H9 (cell line): ENCODE results near the gene ST6GALNAC6. TPM values are rescaled to one million over a fixed set of nuclear protein-coding genes. Genes with fewer than 3 reads are reported as not detected.
A peak's percentile ranks its signal among the peaks of the same experiment; 100 is the strongest.

Experiments
- DNase-seq: peaks from one replicate; pipeline ENCODE4 v3.0.0-alpha.2; 2017
- H2AFZ ChIP-seq: one replicate; pipeline ENCODE4 v1.6.1; 2013; ENCODE audit warnings: mild to moderate bottlenecking, low read length, control low read depth, moderate library complexity
- H2AK5ac ChIP-seq: 2 replicates; pipeline ENCODE4 v1.6.1; 2013; ENCODE audit warnings: low read length, control low read depth, mixed read lengths; ENCODE audit not compliant: insufficient read length
- H2BK120ac ChIP-seq: one replicate; pipeline ENCODE4 v1.6.1; 2013; ENCODE audit warnings: low read depth, mild to moderate bottlenecking, low read length, control low read depth, inconsistent platforms; ENCODE audit not compliant: poor library complexity, severe bottlenecking
- H2BK12ac ChIP-seq: 2 replicates; pipeline ENCODE4 v1.6.1; 2013; ENCODE audit warnings: low read length, control low read depth, mixed read lengths, low read depth; ENCODE audit not compliant: insufficient read length
- H2BK15ac ChIP-seq: 2 replicates; pipeline ENCODE4 v1.6.1; 2013; ENCODE audit warnings: low read depth, low read length, control low read depth
- H2BK20ac ChIP-seq: one replicate; pipeline ENCODE4 v1.6.1; 2013; ENCODE audit warnings: low read depth, mild to moderate bottlenecking, low read length, control low read depth, inconsistent platforms; ENCODE audit not compliant: poor library complexity, severe bottlenecking
- H2BK5ac ChIP-seq: 2 replicates; pipeline ENCODE4 v1.6.1; 2013; ENCODE audit warnings: low read length, control low read depth, mixed read lengths; ENCODE audit not compliant: insufficient read length
- H3K14ac ChIP-seq: 2 replicates; pipeline ENCODE4 v1.6.1; 2013; ENCODE audit warnings: low read length, control low read depth; ENCODE audit not compliant: insufficient read depth
- H3K18ac ChIP-seq: 2 replicates; pipeline ENCODE4 v1.6.1; 2013; ENCODE audit warnings: low read depth, mild to moderate bottlenecking, mixed read lengths, low read length, control low read depth; ENCODE audit not compliant: insufficient read length
- H3K23ac ChIP-seq: 2 replicates; pipeline ENCODE4 v1.6.1; 2013; ENCODE audit warnings: low read length, control low read depth, mixed read lengths, low read depth; ENCODE audit not compliant: insufficient read length
- H3K23me2 ChIP-seq: 2 replicates; pipeline ENCODE4 v1.6.1; 2013; ENCODE audit warnings: low read depth, mild to moderate bottlenecking, mixed read lengths, low read length, control low read depth; ENCODE audit not compliant: insufficient read length, poor library complexity, severe bottlenecking
- H3K27ac ChIP-seq: 2 replicates; pipeline ENCODE4 v1.5.1; 2013; ENCODE audit warnings: low read length, control low read depth, mixed read lengths, low read depth; ENCODE audit not compliant: insufficient read length
- H3K27me3 ChIP-seq: 2 replicates; pipeline ENCODE4 v1.6.1; 2013; ENCODE audit warnings: low read length, control low read depth, inconsistent platforms; ENCODE audit not compliant: insufficient read depth
- H3K4ac ChIP-seq: 2 replicates; pipeline ENCODE4 v1.6.1; 2013; ENCODE audit warnings: low read depth, mild to moderate bottlenecking, control low read depth, inconsistent platforms, low read length, moderate library complexity
- H3K4me1 ChIP-seq: 2 replicates; pipeline ENCODE4 v1.6.1; 2013; ENCODE audit warnings: low read length, control low read depth, inconsistent platforms; ENCODE audit not compliant: insufficient read depth
- H3K4me2 ChIP-seq: 2 replicates; pipeline ENCODE4 v1.6.1; 2013; ENCODE audit warnings: low read length, control low read depth, mixed read lengths; ENCODE audit not compliant: insufficient read length, insufficient read depth
- H3K56ac ChIP-seq: 2 replicates; pipeline ENCODE4 v1.6.1; 2013; ENCODE audit warnings: low read depth, mild to moderate bottlenecking, mixed read lengths, low read length, control low read depth; ENCODE audit not compliant: insufficient read length
- H3K79me1 ChIP-seq: 2 replicates; pipeline ENCODE4 v1.6.1; 2013; ENCODE audit warnings: low read depth, mild to moderate bottlenecking, moderate library complexity, low read length, control low read depth, inconsistent platforms; ENCODE audit not compliant: insufficient read depth, poor library complexity, severe bottlenecking
- H3K79me2 ChIP-seq: 2 replicates; pipeline ENCODE4 v1.6.1; 2013; ENCODE audit warnings: low read length, control low read depth, inconsistent platforms; ENCODE audit not compliant: insufficient read depth
- H3K9ac ChIP-seq: 2 replicates; pipeline ENCODE4 v1.6.1; 2013; ENCODE audit warnings: low read length, control low read depth, mixed read lengths; ENCODE audit not compliant: insufficient read length; ENCODE audit errors: extremely low read depth
- H3K9me3 ChIP-seq: one replicate; pipeline ENCODE4 v1.6.1; 2013; ENCODE audit warnings: low read depth, low read length, inconsistent platforms; ENCODE audit not compliant: control insufficient read depth
- H3T11ph ChIP-seq: one replicate; pipeline ENCODE4 v1.6.1; 2013; ENCODE audit warnings: mild to moderate bottlenecking, low read length, control low read depth, inconsistent platforms
- H4K20me1 ChIP-seq: one replicate; pipeline ENCODE4 v1.6.1; 2013; ENCODE audit not compliant: control insufficient read depth, insufficient read length, insufficient read depth
- H4K5ac ChIP-seq: 2 replicates; pipeline ENCODE4 v1.6.1; 2013; ENCODE audit warnings: low read depth, mild to moderate bottlenecking, mixed read lengths, low read length, control low read depth; ENCODE audit not compliant: insufficient read length
- H4K8ac ChIP-seq: replicated peaks from 2 replicates; pipeline ENCODE4 v1.6.1; 2013; ENCODE audit warnings: low read length, control low read depth, mixed read lengths, low read depth; ENCODE audit not compliant: insufficient read length
- H4K91ac ChIP-seq: 2 replicates; pipeline ENCODE4 v1.6.1; 2013; ENCODE audit warnings: low read depth, mild to moderate bottlenecking, moderate library complexity, mixed read lengths, low read length, control low read depth; ENCODE audit not compliant: insufficient read length
- H3K27ac Mint-ChIP-seq, 3 experiments: 2 replicates in 2 of 3; 3 replicates in 1 of 3; pipeline ENCODE4 v1.8.0; 2020 to 2021; ENCODE audit warnings: mixed read lengths in 3 of 3, mild to moderate bottlenecking in 1 of 3, moderate library complexity in 1 of 3
- H3K27me3 Mint-ChIP-seq: 2 replicates; pipeline ENCODE4 v1.8.0; 2021; ENCODE audit warnings: low read depth, mild to moderate bottlenecking, moderate library complexity, mixed read lengths
- H3K36me3 Mint-ChIP-seq, 3 experiments: 2 replicates in 2 of 3; 3 replicates in 1 of 3; pipeline ENCODE4 v1.8.0; 2020 to 2021; ENCODE audit warnings: low read depth in 3 of 3, mixed read lengths in 3 of 3; ENCODE audit not compliant: insufficient read depth in 1 of 3
- H3K4me1 Mint-ChIP-seq, 2 experiments: 2 replicates each; pipeline ENCODE4 v1.8.0; 2020; ENCODE audit warnings: mixed read lengths in 2 of 2
- H3K4me3 Mint-ChIP-seq, 2 experiments: 2 replicates in 1 of 2; 3 replicates in 1 of 2; pipeline ENCODE4 v1.8.0; 2020 to 2021; ENCODE audit warnings: mild to moderate bottlenecking in 2 of 2, mixed read lengths in 2 of 2, moderate library complexity in 1 of 2
- H3K9me3 Mint-ChIP-seq, 2 experiments: 2 replicates in 1 of 2; 3 replicates in 1 of 2; pipeline ENCODE4 v1.8.0; 2020; ENCODE audit warnings: mild to moderate bottlenecking in 2 of 2, mixed read lengths in 2 of 2, moderate library complexity in 1 of 2
- WGBS: extraction: QIAGEN DNeasy Blood & Tissue Kit; methylation state at CpG from one replicate; pipeline ENCODE4 v1.1.7; 2013; ENCODE audit warnings: missing lambda C conversion rate, low lambda C conversion rate, mixed read lengths; ENCODE audit not compliant: insufficient read length; ENCODE audit errors: extremely low coverage; 5-methylcytosine and 5-hydroxymethylcytosine counted together
- total RNA-seq: library from RNA; stranded (reverse); gene quantifications from 2 replicates; pipeline ENCODE4 v1.2.1, GENCODE V29; 2021
- TF ChIP-seq, protein P1 (sequence below): fragments of 200-600 bp; sonication (generic); conservative IDR thresholded peaks from 3 replicates; pipeline ENCODE4 v1.8.0; 2021; ENCODE audit warnings: antibody characterized with exemption, mild to moderate bottlenecking

ST6GALNAC6 gene
- total RNA-seq, 1 experiment from 2014 or later = 29.8 TPM

DNA sequence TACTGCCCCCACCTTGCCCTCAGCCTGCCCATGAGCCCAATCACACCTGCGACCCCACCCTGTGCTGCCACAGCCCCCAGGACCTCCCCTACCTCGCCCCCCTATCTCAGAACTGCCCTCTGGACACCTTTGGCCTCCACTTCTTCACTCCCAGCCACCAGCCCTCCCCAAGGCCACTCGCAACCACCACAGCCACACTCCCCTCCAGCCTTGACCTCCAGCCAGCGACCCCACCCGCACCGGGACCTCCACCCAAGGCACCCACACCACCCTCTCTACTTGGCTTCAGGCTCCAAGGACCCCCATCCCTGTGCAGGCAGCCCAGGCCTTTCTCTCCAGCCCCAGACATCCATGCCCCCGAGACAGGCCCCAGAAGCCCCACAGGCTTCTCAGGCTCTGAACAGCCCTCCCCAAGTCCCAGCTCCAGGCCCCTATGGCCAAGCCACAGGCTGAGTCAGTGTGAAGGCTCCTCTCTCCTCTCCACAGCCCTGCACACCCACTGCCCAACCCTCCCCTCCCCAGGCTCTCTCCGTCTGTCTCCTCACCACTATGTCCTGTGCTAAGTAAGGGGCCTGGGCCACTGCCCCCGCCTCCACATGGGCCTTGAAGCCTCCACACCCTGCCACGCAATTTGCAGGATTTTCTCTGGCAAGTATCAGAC lies 24.0 kb downstream of the ST6GALNAC6 start:
- no peak overlapping the region for H2BK15ac ChIP-seq
- Mint-ChIP-seq H3K9me3 (no peaks in the 10 kb centered on the region), H3K27me3 (no peaks in the 10 kb centered on the region; the same call in 1 of the 2 replicates), H3K27ac (no peak overlapping the region; a peak in 2 of 7 replicates), H3K4me1 (peaks cover 2 to 15% of the 10 kb centered on the region in 2 experiments; a peak in 3 of 4 replicates), H3K4me3 (peak overlapping the region in 1 of 2 experiments; percentile 17; a peak in 1 of 5 replicates), H3K36me3 (peaks cover 0 to 6% (median 0%) of the 10 kb centered on the region in 3 experiments; a peak in 3 of 7 replicates)
- no peak overlapping the region for H3T11ph ChIP-seq
- no peaks in the 10 kb centered on the region for H3K4me1 ChIP-seq
- no peak overlapping the region for H2AFZ ChIP-seq
- no peak overlapping the region for H3K4ac ChIP-seq
- no peak overlapping the region for H4K8ac ChIP-seq
- TF ChIP-seq, protein P1, sequence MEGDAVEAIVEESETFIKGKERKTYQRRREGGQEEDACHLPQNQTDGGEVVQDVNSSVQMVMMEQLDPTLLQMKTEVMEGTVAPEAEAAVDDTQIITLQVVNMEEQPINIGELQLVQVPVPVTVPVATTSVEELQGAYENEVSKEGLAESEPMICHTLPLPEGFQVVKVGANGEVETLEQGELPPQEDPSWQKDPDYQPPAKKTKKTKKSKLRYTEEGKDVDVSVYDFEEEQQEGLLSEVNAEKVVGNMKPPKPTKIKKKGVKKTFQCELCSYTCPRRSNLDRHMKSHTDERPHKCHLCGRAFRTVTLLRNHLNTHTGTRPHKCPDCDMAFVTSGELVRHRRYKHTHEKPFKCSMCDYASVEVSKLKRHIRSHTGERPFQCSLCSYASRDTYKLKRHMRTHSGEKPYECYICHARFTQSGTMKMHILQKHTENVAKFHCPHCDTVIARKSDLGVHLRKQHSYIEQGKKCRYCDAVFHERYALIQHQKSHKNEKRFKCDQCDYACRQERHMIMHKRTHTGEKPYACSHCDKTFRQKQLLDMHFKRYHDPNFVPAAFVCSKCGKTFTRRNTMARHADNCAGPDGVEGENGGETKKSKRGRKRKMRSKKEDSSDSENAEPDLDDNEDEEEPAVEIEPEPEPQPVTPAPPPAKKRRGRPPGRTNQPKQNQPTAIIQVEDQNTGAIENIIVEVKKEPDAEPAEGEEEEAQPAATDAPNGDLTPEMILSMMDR = no peak
- H4K5ac ChIP-seq = no peak overlapping the region
- H3K23me2 ChIP-seq = peaks cover 12% of the 10 kb centered on the region
- H3K79me1 ChIP-seq = no peaks in the 10 kb centered on the region
- H3K23ac ChIP-seq = no peak overlapping the region
- no peaks in the 10 kb centered on the region for H3K9me3 ChIP-seq
- no peak overlapping the region for H3K9ac ChIP-seq
- H2BK20ac ChIP-seq = no peak overlapping the region
- no peak overlapping the region for H2BK5ac ChIP-seq
- H3K79me2 ChIP-seq = no peaks in the 10 kb centered on the region
- no peak for DNase-seq
- no peaks in the 10 kb centered on the region for H3K27me3 ChIP-seq
- no CpG with 5 or more reads among the region's 10 CpGs for WGBS
- no peak overlapping the region for H3K14ac ChIP-seq
- H2BK120ac ChIP-seq = no peak overlapping the region
- no peak overlapping the region for H2BK12ac ChIP-seq
- no peaks in the 10 kb centered on the region for H4K20me1 ChIP-seq
- H3K4me2 ChIP-seq = no peak overlapping the region
- H3K27ac ChIP-seq = no peak overlapping the region
- no peak overlapping the region for H3K18ac ChIP-seq
- H2AK5ac ChIP-seq = no peak overlapping the region
- no peak overlapping the region for H3K56ac ChIP-seq
- no peak overlapping the region for H4K91ac ChIP-seq
